Thoracic aorta (tissue), 2 donors: ENCODE measurements around the gene RPL21. TPM values are rescaled to one million over a fixed set of nuclear protein-coding genes. Genes with fewer than 3 reads are reported as not detected.

Experiments used
- ATAC-seq: fragments of 150-250 bp; one replicate; pipeline ENCODE4 v1.8.0; 2017; ENCODE audit warnings: low read depth; ENCODE audit not compliant: insufficient number of reproducible peaks, low FRiP score
- DNase-seq: peaks from one replicate; pipeline ENCODE4 v3.0.0-alpha.2; 2020; ENCODE audit warnings: low spot score
- H3K27ac ChIP-seq, 2 donors: fragments of 200-600 bp; sonication (generic); 1 replicate in 1 of 2; 2 replicates in 1 of 2; pipeline ENCODE4 v1.5.1; 2016; ENCODE audit warnings: mild to moderate bottlenecking in 2 of 2, moderate library complexity in 2 of 2
- H3K27me3 ChIP-seq: fragments of 200-600 bp; sonication (generic); replicated peaks from 2 replicates; pipeline ENCODE4 v1.6.0; 2016; ENCODE audit warnings: mild to moderate bottlenecking; ENCODE audit not compliant: insufficient read depth
- H3K36me3 ChIP-seq: fragments of 200-600 bp; sonication (generic); one replicate; pipeline ENCODE4 v1.5.1; 2016
- H3K4me1 ChIP-seq, 2 donors: fragments of 200-600 bp; sonication (generic); 1 replicate in 1 of 2; 2 replicates in 1 of 2; pipeline versions ENCODE4 v1.5.1 to v1.6.0; 2016; ENCODE audit warnings: low read depth in 2 of 2, mild to moderate bottlenecking in 1 of 2; ENCODE audit not compliant: control insufficient read depth in 1 of 2
- H3K4me3 ChIP-seq: fragments of 200-600 bp; sonication (generic); 2 replicates; pipeline ENCODE4 v1.5.1; 2016; ENCODE audit warnings: mild to moderate bottlenecking
- H3K9me3 ChIP-seq: fragments of 200-600 bp; sonication (generic); 2 replicates; pipeline ENCODE4 v1.5.1; 2016
- total RNA-seq, 2 donors: library from RNA; depleted of rRNA; stranded (reverse); fragments of >200 nt; gene quantifications; one replicate each; pipeline versions ENCODE4 v1.1.0 to v1.2.3, GENCODE V29; 2016
- TF ChIP-seq, protein P1 (sequence below): fragments of 200-600 bp; sonication (generic); IDR thresholded peaks from one replicate; pipeline ENCODE4 v1.5.1; 2019; ENCODE audit warnings: antibody characterized with exemption

RPL21 gene
- total RNA-seq, 2 donors from 2014 or later = 512 to 565 TPM

DNA sequence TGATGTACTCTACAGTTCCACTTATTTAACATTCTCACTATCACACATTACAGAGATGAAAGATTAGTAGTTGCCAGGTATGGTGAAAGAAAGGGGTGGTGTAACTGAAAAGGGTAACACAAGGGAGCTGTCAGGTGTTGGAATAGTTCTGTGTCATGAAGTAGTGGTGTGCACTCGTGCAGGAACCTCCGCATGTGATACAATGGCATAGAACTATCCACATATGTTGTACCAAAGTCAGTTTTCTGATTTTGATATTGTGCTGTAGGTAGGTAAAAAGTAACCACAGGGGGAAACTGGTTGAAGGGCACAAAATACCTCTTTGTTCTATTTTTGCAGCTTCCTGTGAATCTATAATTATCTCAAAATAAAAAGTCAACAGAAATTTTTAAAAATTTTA lies 24.4 kb upstream of the RPL21 start:
- Histone ChIP-seq H3K4me1 (no peaks in the 10 kb centered on the region), H3K9me3 (peaks cover under 1% of the 10 kb centered on the region), H3K27me3 (no peaks in the 10 kb centered on the region), H3K27ac (no peak overlapping the region), H3K4me3 (no peak overlapping the region), H3K36me3 (no peaks in the 10 kb centered on the region)
- DNase-seq (no peak), ATAC-seq (no peak)
- TF ChIP-seq, protein P1, sequence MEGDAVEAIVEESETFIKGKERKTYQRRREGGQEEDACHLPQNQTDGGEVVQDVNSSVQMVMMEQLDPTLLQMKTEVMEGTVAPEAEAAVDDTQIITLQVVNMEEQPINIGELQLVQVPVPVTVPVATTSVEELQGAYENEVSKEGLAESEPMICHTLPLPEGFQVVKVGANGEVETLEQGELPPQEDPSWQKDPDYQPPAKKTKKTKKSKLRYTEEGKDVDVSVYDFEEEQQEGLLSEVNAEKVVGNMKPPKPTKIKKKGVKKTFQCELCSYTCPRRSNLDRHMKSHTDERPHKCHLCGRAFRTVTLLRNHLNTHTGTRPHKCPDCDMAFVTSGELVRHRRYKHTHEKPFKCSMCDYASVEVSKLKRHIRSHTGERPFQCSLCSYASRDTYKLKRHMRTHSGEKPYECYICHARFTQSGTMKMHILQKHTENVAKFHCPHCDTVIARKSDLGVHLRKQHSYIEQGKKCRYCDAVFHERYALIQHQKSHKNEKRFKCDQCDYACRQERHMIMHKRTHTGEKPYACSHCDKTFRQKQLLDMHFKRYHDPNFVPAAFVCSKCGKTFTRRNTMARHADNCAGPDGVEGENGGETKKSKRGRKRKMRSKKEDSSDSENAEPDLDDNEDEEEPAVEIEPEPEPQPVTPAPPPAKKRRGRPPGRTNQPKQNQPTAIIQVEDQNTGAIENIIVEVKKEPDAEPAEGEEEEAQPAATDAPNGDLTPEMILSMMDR = no peak

DNA sequence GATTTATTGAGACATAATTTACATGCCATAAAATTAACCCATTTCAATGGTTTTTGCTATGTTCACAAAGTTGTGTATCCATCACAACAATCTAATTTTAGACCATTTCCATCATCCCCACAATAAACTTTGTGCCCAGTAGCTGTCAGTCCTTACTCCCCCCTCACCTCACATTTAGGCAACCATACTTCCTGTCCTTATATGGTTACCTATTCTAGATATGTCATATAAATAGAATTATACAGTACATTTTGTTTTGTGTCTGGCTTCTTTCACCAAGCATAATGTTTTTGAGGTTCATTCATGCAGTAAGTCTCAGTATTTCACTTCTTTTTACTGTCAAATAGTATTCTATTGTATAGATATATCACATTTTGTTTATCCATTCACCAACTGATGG lies 23.2 kb upstream of the RPL21 start:
- Histone ChIP-seq H3K4me1 (no peaks in the 10 kb centered on the region), H3K27me3 (no peaks in the 10 kb centered on the region), H3K27ac (no peak overlapping the region), H3K4me3 (no peak overlapping the region), H3K36me3 (no peaks in the 10 kb centered on the region), H3K9me3 (peaks cover 4% of the 10 kb centered on the region)
- TF ChIP-seq, protein P1 = no peak
- ATAC-seq = no peak
- no peak for DNase-seq

DNA sequence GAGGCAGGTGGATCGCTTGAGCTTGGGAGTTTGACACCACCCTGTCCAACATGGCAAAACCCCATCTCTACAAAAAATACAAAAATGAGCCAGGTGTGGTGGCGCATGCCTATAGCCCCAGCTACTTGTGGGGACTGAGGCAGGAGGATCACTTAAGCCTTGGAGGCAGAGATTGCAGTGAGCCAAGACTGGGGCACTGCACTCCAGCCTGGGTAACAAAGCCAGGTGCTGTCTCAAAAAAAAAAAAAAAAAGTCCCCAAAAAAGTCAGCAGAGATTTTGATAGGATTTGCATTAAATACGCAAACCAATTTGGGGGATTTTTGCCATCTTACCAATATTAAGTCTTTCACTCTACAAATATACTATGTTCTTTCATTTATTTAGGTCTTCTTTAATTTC lies 21.7 kb upstream of the RPL21 start:
- Histone ChIP-seq H3K27ac (no peak overlapping the region), H3K4me3 (no peak overlapping the region), H3K4me1 (no peaks in the 10 kb centered on the region), H3K36me3 (no peaks in the 10 kb centered on the region), H3K27me3 (no peaks in the 10 kb centered on the region), H3K9me3 (peaks cover 4% of the 10 kb centered on the region)
- DNase-seq (no peak), ATAC-seq (no peak)
- TF ChIP-seq, protein P1 = no peak

DNA sequence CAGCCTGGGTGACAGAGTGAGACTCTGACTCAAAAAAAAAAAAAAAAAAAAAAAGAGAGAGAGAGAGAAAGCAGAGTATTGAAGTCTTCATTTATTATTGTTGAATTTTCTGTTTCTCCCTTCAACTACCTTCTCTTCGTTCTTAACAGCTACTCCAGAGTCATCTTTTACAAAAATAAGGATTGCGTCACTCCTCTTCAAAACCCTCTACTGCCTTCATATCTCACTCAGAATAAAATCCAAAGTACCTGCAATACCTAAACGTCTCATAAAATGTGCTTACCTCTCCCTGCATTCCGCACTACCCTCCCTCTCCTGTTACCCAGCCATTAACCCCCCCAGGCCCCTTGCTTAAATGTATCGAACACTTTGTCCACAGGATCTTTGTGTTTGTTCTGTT lies 17.4 kb upstream of the RPL21 start:
- Histone ChIP-seq H3K36me3 (no peaks in the 10 kb centered on the region), H3K4me3 (no peak overlapping the region)

DNA sequence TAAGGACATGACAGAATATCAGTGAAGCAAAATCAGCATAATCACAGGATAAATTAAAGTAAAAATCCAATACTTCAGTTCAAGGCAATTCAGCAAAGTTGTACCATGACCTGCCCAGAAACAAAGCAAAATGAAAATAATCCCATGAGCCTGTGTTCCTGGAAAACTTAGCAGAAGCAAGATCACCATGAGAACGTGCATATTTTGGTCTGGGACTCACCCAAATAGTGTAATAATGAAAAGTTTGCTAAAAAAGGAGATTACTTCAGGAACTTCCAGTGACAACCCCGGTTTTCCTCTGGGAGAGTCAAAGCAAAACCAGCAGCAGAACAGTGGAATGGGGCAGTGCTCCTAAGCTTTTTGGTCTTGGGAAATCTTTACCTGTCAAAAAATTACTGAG lies 14.9 kb upstream of the RPL21 start:
- no peak overlapping the region for H3K27ac ChIP-seq
- TF ChIP-seq, protein P1 = no peak
- peak; percentile 55 for ATAC-seq
- H3K9me3 ChIP-seq = peaks cover 4% of the 10 kb centered on the region
- H3K27me3 ChIP-seq = no peaks in the 10 kb centered on the region
- no peaks in the 10 kb centered on the region for H3K36me3 ChIP-seq
- no peak for DNase-seq
- H3K4me3 ChIP-seq = no peak overlapping the region
- peaks cover 0 to 4% of the 10 kb centered on the region in 2 donors for H3K4me1 ChIP-seq

More for the DNA sequence above, 17.4 kb upstream of the RPL21 start:
- Histone ChIP-seq H3K4me1 (peaks cover 0 to 4% of the 10 kb centered on the region in 2 donors), H3K9me3 (peaks cover 4% of the 10 kb centered on the region), H3K27me3 (no peaks in the 10 kb centered on the region), H3K27ac (no peak overlapping the region)
- TF ChIP-seq, protein P1 = no peak
- no peak for DNase-seq
- ATAC-seq = no peak
